Right lobe of liver (tissue), 6 donors: ENCODE data around the gene VAPB. TPM values are rescaled to one million over a fixed set of nuclear protein-coding genes. Genes with fewer than 3 reads are reported as not detected.

Experiments
- ATAC-seq, 4 donors: fragments of 200-7000 bp; cut with Tn5 transposase; one replicate each; pipeline ENCODE4 v1.9.1; 2020; ENCODE audit warnings: mild to moderate bottlenecking in 4 of 4, moderate library complexity in 4 of 4
- DNase-seq, 3 donors: peaks; one replicate each; pipeline ENCODE4 v3.0.0-alpha.2; 2020
- H3K27ac ChIP-seq, 3 donors: fragments of 200-600 bp; one replicate each; pipeline ENCODE4 v1.8.0; 2022
- H3K27me3 ChIP-seq, 2 donors: fragments of 200-600 bp; one replicate each; pipeline ENCODE4 v1.8.0; 2022
- H3K36me3 ChIP-seq, 4 donors: fragments of 200-600 bp; sonication (generic) in 1 of 4; one replicate each; pipeline versions ENCODE4 v1.5.1 to v1.8.0; 2017 to 2022; ENCODE audit warnings: control low read depth in 1 of 4
- H3K4me1 ChIP-seq, 4 donors: fragments of 200-600 bp; sonication (generic) in 1 of 4; one replicate each; pipeline versions ENCODE4 v1.5.1 to v1.8.0; 2017 to 2022; ENCODE audit warnings: control low read depth in 1 of 4
- H3K4me3 ChIP-seq, 3 donors: fragments of 200-600 bp; one replicate each; pipeline ENCODE4 v1.8.0; 2022
- H3K9me3 ChIP-seq, 4 donors: fragments of 200-600 bp; sonication (generic) in 1 of 4; one replicate each; pipeline versions ENCODE4 v1.5.1 to v1.8.0; 2017 to 2022; ENCODE audit warnings: control low read depth in 1 of 4
- CTCF ChIP-seq, 4 donors: fragments of 200-600 bp in 3 of 4; fragments of 450-650 bp in 1 of 4; IDR thresholded peaks; one replicate each; pipeline versions ENCODE4 v1.5.1 to v1.8.0; 2016 to 2022; ENCODE audit warnings: antibody characterized with exemption in 4 of 4, mild to moderate bottlenecking in 2 of 4
- POLR2A ChIP-seq: fragments of 450-650 bp; IDR thresholded peaks from one replicate; pipeline ENCODE4 v1.6.1; 2017; ENCODE audit warnings: antibody characterized with exemption, mild to moderate bottlenecking
- WGBS: methylation state at CpG from one replicate; pipeline ENCODE4 v1.1.6; 2018; ENCODE audit warnings: low coverage, low lambda C conversion rate; ENCODE audit not compliant: insufficient coverage; ENCODE audit errors: missing lambda C conversion rate; 5-methylcytosine and 5-hydroxymethylcytosine counted together
- intact Hi-C, 2 donors: fragments of 100-400 bp; cut with DNase I; formaldehyde crosslinking; loops; one replicate each; pipeline versions ENCODE4 v1.11.2 to v1.14.1; 2022
- total RNA-seq, 6 experiments: library from RNA; depleted of rRNA in 2 of 6; stranded (reverse); fragments of >200 nt in 2 of 6; fragmentation: NEBNext Ultra II Directional in 3 of 6; extraction: Animal tissue kit (Norgen Biotek cat#: 25700) in 3 of 6; gene quantifications; one replicate each; pipeline versions ENCODE4 v1.1.0 to v1.2.4, GENCODE V29; 2016 to 2023
- donor health status: DM: no; HTN: yes; CAD: no.
- donor health status: DM: no; HTN: no; CAD: no.
- donor health status: DM: no; HTN: no; CAD: no.
- donor health status: DM: no; HTN: yes; CAD: no.
- donor health status: DM: no; HTN: yes; CAD: no.

The VAPB gene
- total RNA-seq, 6 experiments from 2014 or later, result 17.5 to 42.9 (median 31.4) TPM

DNA sequence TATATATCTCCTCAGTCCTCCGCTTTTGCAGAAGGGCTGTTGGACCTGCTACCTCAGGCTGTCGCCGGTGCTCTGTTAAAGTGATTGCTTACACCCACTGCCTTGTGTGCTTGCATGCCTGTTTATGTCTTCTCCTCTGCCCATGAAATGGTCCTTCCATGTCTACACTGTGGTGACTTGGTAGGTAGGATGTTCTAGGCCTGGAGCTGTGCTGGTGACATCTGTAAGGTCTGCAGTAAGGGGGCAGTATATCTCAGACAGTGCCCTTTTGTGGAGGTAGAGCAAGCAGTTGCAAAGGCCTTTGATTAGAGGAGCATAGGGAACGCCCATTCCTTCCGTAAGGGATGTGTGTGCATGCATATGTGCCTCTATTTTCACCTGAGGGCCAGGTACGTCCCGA lies 40.3 kb downstream of the VAPB start:
- Histone ChIP-seq H3K36me3 (no peaks in the 10 kb centered on the region), H3K9me3 (no peaks in the 10 kb centered on the region), H3K4me3 (no peak overlapping the region), H3K27ac (no peak overlapping the region), H3K4me1 (peaks cover 0 to 34% (median 18%) of the 10 kb centered on the region in 4 donors), H3K27me3 (no peaks in the 10 kb centered on the region)
- no peak for ATAC-seq
- TF ChIP-seq POLR2A (no peak), CTCF (IDR thresholded peaks at IDR 0.05) (peak in 1 of 4 donors; percentile 5)
- 100% methylated on average over 3 of the region's 7 CpGs for WGBS
- DNase-seq, result no peak
- intact Hi-C loops, result no loop called here

DNA sequence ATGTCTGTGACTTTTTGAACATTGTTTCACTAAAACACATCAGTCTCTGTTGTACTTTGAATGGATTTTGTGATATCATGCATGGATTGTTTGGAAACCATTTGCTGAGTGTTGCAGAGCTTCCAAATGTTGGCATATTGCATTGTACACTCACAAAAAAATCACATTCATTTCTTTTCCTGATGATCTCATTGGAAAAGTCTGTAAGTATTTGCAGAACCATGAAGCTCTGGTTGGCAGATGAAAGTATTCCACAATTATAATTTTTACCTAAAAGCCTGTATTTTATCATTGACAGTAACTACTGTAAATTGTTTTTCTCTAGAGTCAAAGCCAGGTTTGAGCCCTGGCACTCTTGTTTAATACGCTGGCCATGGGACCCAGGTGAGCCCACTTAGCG lies 42.1 kb downstream of the VAPB start:
- no peaks in the 10 kb centered on the region for H3K36me3 ChIP-seq
- H3K4me1 ChIP-seq, result peaks cover 0 to 34% (median 18%) of the 10 kb centered on the region in 4 donors
- TF ChIP-seq CTCF (IDR thresholded peaks at IDR 0.05) (no peak), POLR2A (no peak)
- H3K27ac ChIP-seq, result peak overlapping the region; percentile 30 to 83 (median 77)
- DNase-seq (no peak), ATAC-seq (peak in 1 of 4 donors; percentile 10)
- no peaks in the 10 kb centered on the region for H3K9me3 ChIP-seq
- no peak overlapping the region for H3K4me3 ChIP-seq
- WGBS, result 77% methylated on average over 2 of the region's 2 CpGs
- no peaks in the 10 kb centered on the region for H3K27me3 ChIP-seq
- intact Hi-C loops, result no loop called here

- Histone ChIP-seq H3K27me3 (no peaks in the 10 kb centered on the region), H3K9me3 (no peaks in the 10 kb centered on the region), H3K4me3 (no peak overlapping the region), H3K27ac (peak overlapping the region; percentile 30 to 83 (median 77)), H3K4me1 (peaks cover 0 to 39% (median 23%) of the 10 kb centered on the region in 4 donors), H3K36me3 (no peaks in the 10 kb centered on the region)
- DNase-seq (peak in 1 of 3 donors; percentile 85), ATAC-seq (peak; percentile 70 to 81 (median 78))
- intact Hi-C loops, result no loop called here
- TF ChIP-seq CTCF (IDR thresholded peaks at IDR 0.05) (no peak), POLR2A (no peak)
- WGBS, result 30% methylated on average over 3 of the region's 3 CpGs
Observed at GRCh38 chr20:58432186-58432954, 43.3 kb downstream of the VAPB start.

DNA sequence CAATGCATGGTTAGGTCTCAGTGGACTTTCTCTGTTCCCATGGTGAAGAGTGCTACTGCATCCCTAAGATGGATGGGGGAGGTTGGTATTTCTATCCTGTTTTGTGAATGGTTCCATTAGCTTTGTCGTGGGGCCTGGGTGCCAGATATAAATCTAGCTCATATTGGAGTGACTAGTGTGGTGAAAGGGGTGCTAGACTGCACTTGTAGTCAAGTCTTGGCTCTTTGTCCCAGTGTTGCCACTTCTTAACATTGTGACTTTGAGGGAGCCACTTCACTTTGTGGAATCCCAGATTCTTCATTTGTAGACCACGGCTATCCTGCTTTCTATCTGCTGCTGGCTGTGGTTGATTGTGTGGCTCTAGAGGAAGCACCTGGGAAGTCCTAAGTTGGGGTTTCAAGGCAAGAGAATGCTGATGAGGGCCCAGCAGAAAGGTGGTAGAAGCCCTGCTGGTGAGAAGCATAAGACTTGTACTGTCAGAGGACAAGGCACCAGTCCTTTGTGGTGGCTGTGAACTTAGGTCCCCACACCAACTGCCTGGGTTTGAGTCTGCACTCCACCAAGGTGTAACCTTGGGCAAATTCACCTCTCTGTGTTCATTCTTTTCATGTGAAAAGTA lies 44.1 kb downstream of the VAPB start:
- Histone ChIP-seq H3K4me3 (no peak overlapping the region), H3K4me1 (peaks cover 0 to 46% (median 26%) of the 10 kb centered on the region in 4 donors), H3K27me3 (no peaks in the 10 kb centered on the region), H3K9me3 (no peaks in the 10 kb centered on the region), H3K36me3 (no peaks in the 10 kb centered on the region), H3K27ac (peak overlapping the region; percentile 30 to 83 (median 77))
- intact Hi-C loops, result no loop called here
- WGBS, result 56% methylated on average over 2 of the region's 2 CpGs
- DNase-seq (no peak), ATAC-seq (no peak)
- TF ChIP-seq CTCF (IDR thresholded peaks at IDR 0.05) (no peak), POLR2A (no peak)
